ENCODE data around the gene SAMMSON. TPM values are rescaled to one million over a fixed set of nuclear protein-coding genes. Genes with fewer than 3 reads are reported as not detected.

SAMMSON gene
- total and polyA plus RNA-seq, 2 of the 4 experiments (the other 2 are of a cell fraction), result not detected

DNA sequence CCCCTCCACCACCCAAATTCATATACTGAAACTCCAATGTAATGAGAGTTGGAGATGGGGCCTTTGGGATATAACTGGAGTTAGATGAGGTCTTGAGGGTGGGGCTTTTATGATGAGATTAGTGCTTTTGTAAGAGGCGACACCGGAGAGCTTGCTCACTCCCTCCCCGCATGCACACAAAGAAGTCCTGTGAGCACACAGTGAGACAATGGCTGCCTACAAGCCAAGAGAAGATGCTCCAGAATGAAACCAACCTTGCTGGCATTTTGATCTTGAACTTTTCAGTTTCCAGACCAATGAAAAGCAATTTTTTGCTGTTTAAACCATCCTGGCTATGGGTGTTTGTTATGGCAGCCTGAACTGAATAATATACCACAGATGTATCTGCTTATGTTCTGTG is 109.0 kb downstream of the SAMMSON start:
- Histone ChIP-seq H3K79me1 (ENCODE audit: low read depth in 1 of 2, low read length in 2 of 2) (no peaks in the 10 kb centered on the region), H3K9ac (ENCODE audit: low read depth, low read length) (no peak overlapping the region), H3K9me3 (ENCODE audit: control insufficient read depth, insufficient read depth, low read length) (no peaks in the 10 kb centered on the region), H4K8ac (ENCODE audit: low read depth in 2 of 2, low read length in 2 of 2) (no peak overlapping the region), H2BK15ac (ENCODE audit: low read depth, low read length) (no peak overlapping the region), H3K4me2 (ENCODE audit: low read depth, low read length) (no peak overlapping the region), H3K56ac (ENCODE audit: extremely low read depth, insufficient read depth, low read length) (no peak overlapping the region), H4K20me1 (ENCODE audit: insufficient read depth, low read length) (no peaks in the 10 kb centered on the region), H2AFZ (replicated peaks; ENCODE audit: low read length, poor library complexity) (no peak overlapping the region), H3K9me1 (ENCODE audit: insufficient read depth, low read length) (no peaks in the 10 kb centered on the region), H2BK120ac (ENCODE audit: low read depth, low read length) (no peak overlapping the region), H3K4me3 (ENCODE audit: insufficient read depth, low read depth, low read length) (no peak overlapping the region), H4K5ac (ENCODE audit: low read depth, low read length) (no peak overlapping the region), H3K4me1 (ENCODE audit: control insufficient read depth, insufficient read depth, low read length) (no peaks in the 10 kb centered on the region), H3K4ac (ENCODE audit: low read depth, low read length) (no peak overlapping the region), H3K27ac (ENCODE audit: insufficient read depth, low read length) (no peak overlapping the region), H3K18ac (ENCODE audit: low read depth, low read length) (no peak overlapping the region), H2BK5ac (ENCODE audit: low read depth, low read length, poor library complexity, severe bottlenecking) (no peak overlapping the region), H3K36me3 (ENCODE audit: control insufficient read depth, insufficient read depth, low read length) (no peaks in the 10 kb centered on the region), H3K23ac (ENCODE audit: low read depth, low read length) (no peak overlapping the region), H2AK9ac (replicated peaks; ENCODE audit: low read depth, low read length, poor library complexity) (no peak overlapping the region), H3K27me3 (ENCODE audit: control insufficient read depth, insufficient read depth, low read length) (no peaks in the 10 kb centered on the region; the same call in 1 of the 2 replicates), H3K14ac (replicated peaks; ENCODE audit: low read depth, low read length) (no peak overlapping the region), H2BK20ac (ENCODE audit: low read depth, low read length) (no peak overlapping the region), H2AK5ac (ENCODE audit: low read depth, low read length) (no peak overlapping the region), H4K91ac (ENCODE audit: insufficient read depth, low read depth, low read length) (no peak overlapping the region)
- DNase-seq, result no peak
- in situ Hi-C loops (cut with MboI; ENCODE audit: low sequenced_read_pairs) (no loop called here), dilution Hi-C loops (cut with HindIII; ENCODE audit: low sequenced_read_pairs, unreplicated experiment) (no loop called here), intact Hi-C loops (cut with micrococcal nuclease) (no loop called here)
- BruUV-seq (replicated peaks), result no TSS peak
- WGBS, 2 experiments (ENCODE audit: extremely low coverage in 2 of 2, insufficient read length in 1 of 2), result no CpG with 5 or more reads among the region's 3 CpGs
- CTCF ChIA-PET, result interaction anchor here (2.0 kb wide), 1 partner anchor 12 kb away, joined by 6 read pairs; no protein-coding TSS in a partner anchor
- TF ChIP-seq, protein P1, sequence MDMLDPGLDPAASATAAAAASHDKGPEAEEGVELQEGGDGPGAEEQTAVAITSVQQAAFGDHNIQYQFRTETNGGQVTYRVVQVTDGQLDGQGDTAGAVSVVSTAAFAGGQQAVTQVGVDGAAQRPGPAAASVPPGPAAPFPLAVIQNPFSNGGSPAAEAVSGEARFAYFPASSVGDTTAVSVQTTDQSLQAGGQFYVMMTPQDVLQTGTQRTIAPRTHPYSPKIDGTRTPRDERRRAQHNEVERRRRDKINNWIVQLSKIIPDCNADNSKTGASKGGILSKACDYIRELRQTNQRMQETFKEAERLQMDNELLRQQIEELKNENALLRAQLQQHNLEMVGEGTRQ (IDR thresholded peaks at IDR 0.05; ENCODE audit: low read depth, low read length), result no peak
- no peak for TF ChIP-seq RAD21 (IDR thresholded peaks at IDR 0.05; ENCODE audit: low read length)
- no peak for TF ChIP-seq CEBPB (IDR thresholded peaks at IDR 0.05; ENCODE audit: low read depth, low read length)
- no peak for TF ChIP-seq RCOR1 (IDR thresholded peaks at IDR 0.05; ENCODE audit: insufficient replicate concordance, low read length)
- no peak for TF ChIP-seq NFE2L2 (IDR thresholded peaks at IDR 0.05; ENCODE audit: low read depth, low read length)
- POLR2A ChIA-PET (ENCODE audit: unreplicated experiment), result no interaction called here
- ATAC-seq (ENCODE audit: low read depth), result no peak
